Endothelial cell of umbilical vein (primary cell): Measurements from ENCODE around the gene LRRC74B. TPM values are rescaled to one million over a fixed set of nuclear protein-coding genes. Genes with fewer than 3 reads are reported as not detected.

Source experiments
- BruUV-seq: library from RNA; stranded (reverse); fragments of 400-500 nt; replicated peaks from 2 replicates; lab custom pipeline; 2021; lab: Mats Ljungman, UMichigan
- CTCF ChIA-PET: fragments of 300-600, 350-600 bp; sonication (Branson Sonifier 250); formaldehyde crosslinking; loops from one replicate; lab custom pipeline; 2021; ENCODE audit warnings: antibody characterized with exemption, inconsistent platforms; lab: Charles Lee
- POLR2A ChIA-PET: fragments of 300-600, 350-600 bp; sonication (Branson Sonifier 250); formaldehyde crosslinking; loops from one replicate; lab custom pipeline; 2021; ENCODE audit warnings: antibody characterized with exemption, inconsistent platforms; lab: Charles Lee
- DNase-seq: peaks from one replicate; pipeline ENCODE4 v3.0.0-alpha.2; 2011; ENCODE audit warnings: low read depth, low spot score
- FAIRE-seq: peaks from 2 replicates; lab custom pipeline; 2011; peaks lifted over from hg19 to GRCh38; lab: Jason Lieb, UNC
- H2AFZ ChIP-seq: 2 replicates; pipeline ENCODE4 v1.6.0; 2012; ENCODE audit warnings: low read depth, low read length, control low read depth, inconsistent platforms
- H3K27ac ChIP-seq: 2 replicates; pipeline ENCODE4 v1.5.1; 2011; ENCODE audit warnings: low read depth, mild to moderate bottlenecking, control low read depth, low read length, moderate library complexity; ENCODE audit not compliant: insufficient read depth
- H3K27me3 ChIP-seq, 2 experiments: 2 replicates each; pipeline versions ENCODE4 v1.6.0 to v1.6.1; 2011; ENCODE audit warnings: low read length in 2 of 2, mixed read lengths in 1 of 2; ENCODE audit not compliant: control insufficient read depth in 2 of 2, insufficient read depth in 2 of 2
- H3K36me3 ChIP-seq, 2 experiments: 2 replicates in 1 of 2; 3 replicates in 1 of 2; pipeline ENCODE4 v1.5.1; 2011; ENCODE audit warnings: low read length in 2 of 2, mild to moderate bottlenecking in 1 of 2, moderate library complexity in 1 of 2; ENCODE audit not compliant: control insufficient read depth in 2 of 2, insufficient read depth in 2 of 2; ENCODE audit errors: extremely low read depth in 1 of 2
- H3K4me1 ChIP-seq: 3 replicates; pipeline ENCODE4 v1.5.1; 2011; ENCODE audit warnings: mild to moderate bottlenecking, low read length; ENCODE audit not compliant: control insufficient read depth, insufficient read depth; ENCODE audit errors: extremely low read depth
- H3K4me2 ChIP-seq: 2 replicates; pipeline ENCODE4 v1.6.1; 2011; ENCODE audit warnings: low read length, control low read depth, mixed read lengths; ENCODE audit not compliant: insufficient read depth
- H3K4me3 ChIP-seq, 3 experiments: fragments of 200-600 bp in 1 of 3; sonication (generic), shearing (Covaris generic) in 1 of 3; replicated peaks in 1 of 3; 2 replicates each; pipeline ENCODE4 v1.5.1; 2011 to 2016; ENCODE audit warnings: control low read depth in 3 of 3, low read length in 3 of 3, mild to moderate bottlenecking in 2 of 3, inconsistent platforms in 1 of 3, low read depth in 1 of 3, moderate library complexity in 1 of 3; ENCODE audit not compliant: insufficient read depth in 1 of 3
- H3K79me2 ChIP-seq: 2 replicates; pipeline ENCODE4 v1.6.0; 2012; ENCODE audit warnings: low read length, inconsistent platforms; ENCODE audit not compliant: control insufficient read depth, insufficient read depth
- H3K9ac ChIP-seq: replicated peaks from 2 replicates; pipeline ENCODE3; 2011; ENCODE audit warnings: low read length, control low read depth; ENCODE audit not compliant: insufficient read depth; ENCODE audit errors: extremely low read depth
- H3K9me1 ChIP-seq: replicated peaks from 3 replicates; pipeline ENCODE4 v1.6.0; 2011; ENCODE audit warnings: mild to moderate bottlenecking, low read length; ENCODE audit not compliant: control insufficient read depth, insufficient read depth; ENCODE audit errors: extremely low read depth
- H3K9me3 ChIP-seq: replicated peaks from 2 replicates; pipeline ENCODE4 v1.5.1; 2012; ENCODE audit warnings: low read length, inconsistent platforms; ENCODE audit not compliant: control insufficient read depth, insufficient read depth
- H4K20me1 ChIP-seq: replicated peaks from 2 replicates; pipeline ENCODE3; 2011; ENCODE audit warnings: mild to moderate bottlenecking, low read length; ENCODE audit not compliant: control insufficient read depth, insufficient read depth; ENCODE audit errors: extremely low read depth
- EZH2 ChIP-seq: IDR thresholded peaks from 2 replicates; pipeline ENCODE4 v1.6.1; 2012; ENCODE audit warnings: borderline replicate concordance, low read depth, mild to moderate bottlenecking, moderate library complexity, low read length, inconsistent platforms; ENCODE audit not compliant: severe bottlenecking
- FOS ChIP-seq: IDR thresholded peaks from 2 replicates; pipeline ENCODE4 v1.6.1; 2011; ENCODE audit warnings: mild to moderate bottlenecking, low read length, moderate library complexity, borderline replicate concordance; ENCODE audit not compliant: insufficient read depth
- JUN ChIP-seq: IDR thresholded peaks from 2 replicates; pipeline ENCODE4 v1.6.1; 2011; ENCODE audit warnings: borderline replicate concordance, low read depth; ENCODE audit not compliant: insufficient read length, insufficient read depth
- MYC ChIP-seq: IDR thresholded peaks from one replicate; pipeline ENCODE4 v1.6.1; 2011; ENCODE audit warnings: mild to moderate bottlenecking, low read depth, low read length
- POLR2A ChIP-seq: IDR thresholded peaks from 2 replicates; pipeline ENCODE4 v1.6.1; 2012; ENCODE audit warnings: low read depth, mild to moderate bottlenecking, control low read depth, low read length
- POLR2AphosphoS5 ChIP-seq: IDR thresholded peaks from 2 replicates; pipeline ENCODE4 v1.6.1; 2012; ENCODE audit warnings: low read depth, mild to moderate bottlenecking, control low read depth, low read length, moderate library complexity; ENCODE audit not compliant: insufficient read depth
- dilution Hi-C: fragments of 300-500 bp; cut with MboI; formaldehyde crosslinking; loops from one replicate; pipeline ENCODE4 v1.15.0; 2019; ENCODE audit warnings: low sequenced_read_pairs; ENCODE audit not compliant: extremely low pct_ligation_motif_present
- intact Hi-C: fragments of 100-400 bp; cut with micrococcal nuclease; formaldehyde crosslinking; loops from one replicate; pipeline ENCODE4 v1.10.0; 2022
- polyA plus RNA-seq, 4 experiments: library from polyadenylated mRNA; depleted of rRNA in 3 of 4; stranded (reverse) in 3 of 4; unstranded in 1 of 4; fragments of >200 nt; gene quantifications; 2 replicates each; pipeline versions ENCODE4 v1.2.1 to v1.2.3, GENCODE V29; 2011 to 2012; ENCODE audit warnings: missing spikeins in 1 of 4
- total RNA-seq: library from RNA; stranded (reverse); gene quantifications from 2 replicates; pipeline ENCODE4 v1.2.3, GENCODE V29; 2021
- TF ChIP-seq, protein P1 (sequence below), 2 donors: IDR thresholded peaks; 1 replicate in 1 of 2; 2 replicates in 1 of 2; pipeline ENCODE4 v1.5.1; 2011; ENCODE audit warnings: low read length in 2 of 2, mild to moderate bottlenecking in 2 of 2, moderate library complexity in 2 of 2, control low read depth in 1 of 2, inconsistent platforms in 1 of 2, low read depth in 1 of 2; ENCODE audit not compliant: insufficient read depth in 1 of 2; ENCODE audit errors: extremely low read depth in 1 of 2
- TF ChIP-seq, protein P2 (sequence below): IDR thresholded peaks from 2 replicates; pipeline ENCODE4 v1.6.1; 2011; ENCODE audit not compliant: insufficient read depth, insufficient read length

Gene LRRC74B
- total and polyA plus RNA-seq, 2 donors (not counting 3 experiments of a cell fraction or from before 2014, with no cell fraction given): not detected

DNA sequence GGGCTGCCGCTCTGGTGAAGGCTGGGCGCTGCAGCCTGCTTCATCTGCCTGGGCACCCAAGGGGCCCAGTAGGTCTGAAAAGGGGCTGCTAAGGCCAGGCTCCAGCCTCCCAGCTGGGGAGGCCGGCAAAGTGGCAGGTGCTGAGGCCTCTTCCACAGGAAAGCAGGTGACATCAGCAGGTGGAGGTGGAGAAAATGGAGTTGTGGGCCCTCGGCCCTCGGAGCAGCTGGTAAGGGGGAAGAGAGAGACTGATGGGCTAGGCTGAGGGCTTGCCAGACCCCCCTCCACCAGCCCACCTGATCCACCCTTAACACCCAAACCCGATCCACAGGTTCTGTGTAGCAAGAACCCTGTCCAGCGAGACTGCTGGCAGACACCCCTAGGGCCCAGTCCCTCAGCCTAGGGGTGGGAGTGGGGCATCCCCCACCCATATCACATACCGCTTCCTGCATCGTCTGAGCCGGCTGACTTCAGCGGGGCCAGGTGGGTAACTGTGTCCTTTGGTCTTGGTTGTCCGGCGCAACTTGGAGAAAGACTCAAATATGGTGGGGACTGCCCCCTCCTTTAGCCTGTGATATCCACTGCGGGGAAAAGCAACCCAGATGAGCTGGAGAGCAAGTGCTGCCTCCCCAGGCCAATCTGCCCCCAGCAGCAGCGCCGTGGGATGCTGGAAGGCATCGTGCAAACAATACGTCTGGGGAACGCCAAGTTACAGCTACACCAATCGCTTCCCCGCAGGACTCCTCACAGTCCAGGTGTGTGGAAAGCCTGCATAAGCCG, 45.3 kb upstream of the LRRC74B start:
- dilution Hi-C loops: no loop called here
- intact Hi-C loops: loop anchor here (2.0 to 5.0 kb wide), 2 partner anchors 84 to 113 kb away; partner anchors contain the start of gene CRKL
- H2AFZ ChIP-seq: no peak overlapping the region
- no peaks in the 10 kb centered on the region for H3K27me3 ChIP-seq
- peaks cover 5 to 12% of the 10 kb centered on the region in 2 experiments for H3K36me3 ChIP-seq
- H4K20me1 ChIP-seq: no peaks in the 10 kb centered on the region
- TF ChIP-seq POLR2AphosphoS5 (no peak), FOS (no peak), JUN (no peak), POLR2A (no peak), EZH2 (no peak), MYC (no peak)
- TF ChIP-seq, protein P1, sequence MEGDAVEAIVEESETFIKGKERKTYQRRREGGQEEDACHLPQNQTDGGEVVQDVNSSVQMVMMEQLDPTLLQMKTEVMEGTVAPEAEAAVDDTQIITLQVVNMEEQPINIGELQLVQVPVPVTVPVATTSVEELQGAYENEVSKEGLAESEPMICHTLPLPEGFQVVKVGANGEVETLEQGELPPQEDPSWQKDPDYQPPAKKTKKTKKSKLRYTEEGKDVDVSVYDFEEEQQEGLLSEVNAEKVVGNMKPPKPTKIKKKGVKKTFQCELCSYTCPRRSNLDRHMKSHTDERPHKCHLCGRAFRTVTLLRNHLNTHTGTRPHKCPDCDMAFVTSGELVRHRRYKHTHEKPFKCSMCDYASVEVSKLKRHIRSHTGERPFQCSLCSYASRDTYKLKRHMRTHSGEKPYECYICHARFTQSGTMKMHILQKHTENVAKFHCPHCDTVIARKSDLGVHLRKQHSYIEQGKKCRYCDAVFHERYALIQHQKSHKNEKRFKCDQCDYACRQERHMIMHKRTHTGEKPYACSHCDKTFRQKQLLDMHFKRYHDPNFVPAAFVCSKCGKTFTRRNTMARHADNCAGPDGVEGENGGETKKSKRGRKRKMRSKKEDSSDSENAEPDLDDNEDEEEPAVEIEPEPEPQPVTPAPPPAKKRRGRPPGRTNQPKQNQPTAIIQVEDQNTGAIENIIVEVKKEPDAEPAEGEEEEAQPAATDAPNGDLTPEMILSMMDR (IDR thresholded peaks at IDR 0.05; ENCODE audit: extremely low read depth in 1 of 2, insufficient read depth in 1 of 2, low read depth in 1 of 2, low read length in 2 of 2): no peak
- TF ChIP-seq, protein P2, sequence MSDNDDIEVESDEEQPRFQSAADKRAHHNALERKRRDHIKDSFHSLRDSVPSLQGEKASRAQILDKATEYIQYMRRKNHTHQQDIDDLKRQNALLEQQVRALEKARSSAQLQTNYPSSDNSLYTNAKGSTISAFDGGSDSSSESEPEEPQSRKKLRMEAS: no peak
- no peak for DNase-seq
- H3K4me2 ChIP-seq: peak overlapping the region; percentile 81
- no peaks in the 10 kb centered on the region for H3K9me3 ChIP-seq
- ChIA-PET POLR2A (interaction anchor here (0.6 to 0.8 kb wide), 2 partner anchors 18 to 114 kb away, joined by 3 to 7 read pairs; partner anchors contain the start of gene LZTR1), CTCF (interaction anchor here (1.4 to 2.8 kb wide), 2 partner anchors 18 kb away, joined by 3 to 19 read pairs; partner anchors contain the start of gene LZTR1)
- FAIRE-seq: no peak
- no peaks in the 10 kb centered on the region for H3K9me1 ChIP-seq
- peaks cover 22% of the 10 kb centered on the region for H3K4me1 ChIP-seq
- H3K4me3 ChIP-seq: peak overlapping the region; percentile 42 to 86 (median 77)
- peaks cover 20% of the 10 kb centered on the region for H3K79me2 ChIP-seq
- BruUV-seq: no TSS peak
- H3K27ac ChIP-seq: peak overlapping the region; percentile 88
- H3K9ac ChIP-seq: peak overlapping the region; percentile 88
